Activated naive CD8-positive, alpha-beta T cell treated with anti-CD3 and anti-CD28 coated beads for 36 hours (primary cell): ENCODE data around the gene PLEKHO2. TPM values are rescaled to one million over a fixed set of nuclear protein-coding genes. Genes with fewer than 3 reads are reported as not detected.

ENCODE experiments used
- total RNA-seq, 2 experiments: library from RNA; stranded (reverse); gene quantifications; one replicate each; pipeline ENCODE4 v1.2.3, GENCODE V29; 2021

Gene PLEKHO2
- total RNA-seq, 2 experiments from 2014 or later, result 6.8 to 7.8 TPM

Other genes with a start within 250 kb of the PLEKHO2 start
- gene RBPMS2, start 66.3 kb upstream of the PLEKHO2 start, total RNA-seq, result not detected
- 10 to 100 TPM; 27.3 to 30.4 TPM for gene PIF1, start 16.3 kb upstream of the PLEKHO2 start, total RNA-seq
- 1 to 10 TPM; 2.8 to 2.9 TPM for gene ANKDD1A, start 70.0 kb downstream of the PLEKHO2 start, total RNA-seq
- gene SPG21, start 148.0 kb downstream of the PLEKHO2 start, total RNA-seq, result 10 to 100 TPM; 69.2 to 73.3 TPM
- 10 to 100 TPM; 26.8 to 28.3 TPM for gene MTFMT, start 187.7 kb downstream of the PLEKHO2 start, total RNA-seq
- not detected for gene SLC51B, start 203.5 kb downstream of the PLEKHO2 start, total RNA-seq
- gene RASL12, start 226.1 kb downstream of the PLEKHO2 start, total RNA-seq, result not detected
- gene KBTBD13, start 234.8 kb downstream of the PLEKHO2 start, total RNA-seq, result not detected